Fibroblast of lung (primary cell): ENCODE measurements around the gene PRR7. TPM values are rescaled to one million over a fixed set of nuclear protein-coding genes. Genes with fewer than 3 reads are reported as not detected.

Source experiments
- DNase-seq, 2 donors: peaks; one replicate each; pipeline versions ENCODE4 v3.0.0 to v3.0.0-alpha.2; 2010; ENCODE audit warnings: low read depth in 2 of 2
- H2AFZ ChIP-seq: 2 replicates; pipeline ENCODE4 v1.5.1; 2012; ENCODE audit warnings: low read length, control low read depth, inconsistent platforms
- H3K27ac ChIP-seq: 2 replicates; pipeline ENCODE4 v1.5.1; 2011; ENCODE audit warnings: low read length, control low read depth; ENCODE audit not compliant: insufficient read depth
- H3K27me3 ChIP-seq: 2 replicates; pipeline ENCODE4 v1.5.1; 2011; ENCODE audit warnings: mild to moderate bottlenecking, low read length; ENCODE audit not compliant: control insufficient read depth, insufficient read depth
- H3K36me3 ChIP-seq: 2 replicates; pipeline ENCODE4 v1.5.1; 2011; ENCODE audit warnings: low read length; ENCODE audit not compliant: control insufficient read depth, insufficient read depth
- H3K4me1 ChIP-seq: 2 replicates; pipeline ENCODE4 v1.5.1; 2011; ENCODE audit warnings: low read length; ENCODE audit not compliant: control insufficient read depth, insufficient read depth; ENCODE audit errors: extremely low read depth
- H3K4me2 ChIP-seq: 2 replicates; pipeline ENCODE4 v1.5.1; 2011; ENCODE audit warnings: low read length, control low read depth; ENCODE audit not compliant: insufficient read depth; ENCODE audit errors: extremely low read depth
- H3K4me3 ChIP-seq, 4 experiments: fragments of 200-600 bp in 1 of 4; sonication (generic) in 1 of 4; replicated peaks in 1 of 4; 2 replicates each; pipeline ENCODE4 v1.5.1; 2011 to 2016; ENCODE audit warnings: low read length in 4 of 4, low read depth in 3 of 4, mild to moderate bottlenecking in 3 of 4, control low read depth in 2 of 4, inconsistent platforms in 1 of 4, mixed read lengths in 1 of 4; ENCODE audit not compliant: insufficient read depth in 1 of 4; ENCODE audit errors: control extremely low read depth in 1 of 4
- H3K79me2 ChIP-seq: 2 replicates; pipeline ENCODE4 v1.5.1; 2012; ENCODE audit warnings: mild to moderate bottlenecking, low read length, inconsistent platforms; ENCODE audit not compliant: control insufficient read depth, insufficient read depth
- H3K9ac ChIP-seq: 2 replicates; pipeline ENCODE4 v1.5.1; 2011; ENCODE audit warnings: mild to moderate bottlenecking, low read length, control low read depth; ENCODE audit not compliant: insufficient read depth
- H3K9me3 ChIP-seq: 2 replicates; pipeline ENCODE4 v1.5.1; 2012; ENCODE audit warnings: low read depth, low read length; ENCODE audit not compliant: control insufficient read depth, insufficient read depth
- H4K20me1 ChIP-seq: 2 replicates; pipeline ENCODE4 v1.5.1; 2011; ENCODE audit warnings: low read length; ENCODE audit not compliant: control insufficient read depth, insufficient read depth; ENCODE audit errors: extremely low read depth
- EZH2 ChIP-seq: IDR thresholded peaks from 2 replicates; pipeline ENCODE4 v1.5.1; 2012; ENCODE audit warnings: low read length, control low read depth, mild to moderate bottlenecking; ENCODE audit errors: missing control alignments
- polyA plus RNA-seq, 2 donors: library from polyadenylated mRNA; depleted of rRNA in 1 of 2; stranded (reverse) in 1 of 2; unstranded in 1 of 2; fragments of >200 nt; gene quantifications; 2 replicates each; pipeline ENCODE4 v1.2.1, GENCODE V29; 2011 to 2012; ENCODE audit warnings: missing spikeins in 1 of 2
- total RNA-seq: library from RNA; depleted of rRNA; stranded (reverse); fragments of >200 nt; gene quantifications from 2 replicates; pipeline ENCODE4 v1.2.1, GENCODE V29; 2014
- TF ChIP-seq, protein P1 (sequence below), 2 donors: IDR thresholded peaks in 1 of 2; conservative IDR thresholded peaks in 1 of 2; 1 replicate in 1 of 2; 2 replicates in 1 of 2; pipeline ENCODE4 v1.5.1; 2011 to 2012; ENCODE audit warnings: low read length in 2 of 2, control low read depth in 1 of 2, inconsistent platforms in 1 of 2, low read depth in 1 of 2, mild to moderate bottlenecking in 1 of 2

Gene PRR7
- total and polyA plus RNA-seq, 2 donors (not counting 1 experiment from before 2014, with no cell fraction given): 1.6 to 2.3 TPM

DNA sequence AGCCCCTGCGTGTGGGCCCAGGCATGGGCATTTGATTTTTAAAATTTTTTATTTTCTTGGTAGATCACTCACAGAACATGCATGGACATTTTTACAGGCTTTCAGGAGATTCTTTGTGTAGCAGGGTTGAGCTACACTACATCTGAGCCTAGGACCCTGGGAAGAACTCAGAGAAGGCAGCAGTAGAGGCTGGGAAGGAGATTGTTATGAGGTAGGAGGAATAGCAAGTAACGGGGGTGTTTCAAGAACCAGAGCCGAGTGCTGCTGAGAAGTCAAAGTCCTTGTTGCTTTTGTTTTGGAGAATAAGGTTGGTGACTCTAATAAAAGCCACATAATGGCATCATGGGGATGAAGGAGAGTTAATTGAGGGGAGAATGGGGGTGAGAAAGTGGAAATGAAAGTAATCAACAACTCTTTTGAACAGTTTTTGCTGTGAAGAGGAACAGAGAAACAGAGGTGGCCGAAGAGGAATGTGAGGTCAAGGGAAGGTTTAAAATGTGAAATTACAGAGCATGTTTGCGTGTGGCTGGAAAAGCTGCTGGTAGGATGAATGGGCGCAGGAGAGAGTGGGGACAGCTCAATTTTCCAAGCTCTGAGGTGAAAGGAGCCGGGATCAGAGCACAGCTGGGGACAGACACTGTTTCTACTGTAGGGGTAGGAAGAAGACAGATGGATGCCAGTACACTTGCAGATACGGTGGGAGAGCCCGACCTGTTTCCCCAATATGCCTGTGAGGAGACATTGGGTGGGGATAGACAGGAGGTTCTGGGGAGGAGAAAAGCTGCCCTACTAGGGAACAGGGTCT, 55.5 kb downstream of the PRR7 start:
- Histone ChIP-seq H3K27me3 (no peaks in the 10 kb centered on the region), H3K27ac (no peak overlapping the region), H3K36me3 (no peaks in the 10 kb centered on the region), H3K4me3 (no peak overlapping the region), H3K9ac (no peak overlapping the region), H4K20me1 (no peaks in the 10 kb centered on the region), H3K4me1 (peaks cover 17% of the 10 kb centered on the region), H2AFZ (no peak overlapping the region), H3K9me3 (no peaks in the 10 kb centered on the region), H3K4me2 (no peak overlapping the region), H3K79me2 (peaks cover under 1% of the 10 kb centered on the region)
- DNase-seq: no peak
- TF ChIP-seq, protein P1, sequence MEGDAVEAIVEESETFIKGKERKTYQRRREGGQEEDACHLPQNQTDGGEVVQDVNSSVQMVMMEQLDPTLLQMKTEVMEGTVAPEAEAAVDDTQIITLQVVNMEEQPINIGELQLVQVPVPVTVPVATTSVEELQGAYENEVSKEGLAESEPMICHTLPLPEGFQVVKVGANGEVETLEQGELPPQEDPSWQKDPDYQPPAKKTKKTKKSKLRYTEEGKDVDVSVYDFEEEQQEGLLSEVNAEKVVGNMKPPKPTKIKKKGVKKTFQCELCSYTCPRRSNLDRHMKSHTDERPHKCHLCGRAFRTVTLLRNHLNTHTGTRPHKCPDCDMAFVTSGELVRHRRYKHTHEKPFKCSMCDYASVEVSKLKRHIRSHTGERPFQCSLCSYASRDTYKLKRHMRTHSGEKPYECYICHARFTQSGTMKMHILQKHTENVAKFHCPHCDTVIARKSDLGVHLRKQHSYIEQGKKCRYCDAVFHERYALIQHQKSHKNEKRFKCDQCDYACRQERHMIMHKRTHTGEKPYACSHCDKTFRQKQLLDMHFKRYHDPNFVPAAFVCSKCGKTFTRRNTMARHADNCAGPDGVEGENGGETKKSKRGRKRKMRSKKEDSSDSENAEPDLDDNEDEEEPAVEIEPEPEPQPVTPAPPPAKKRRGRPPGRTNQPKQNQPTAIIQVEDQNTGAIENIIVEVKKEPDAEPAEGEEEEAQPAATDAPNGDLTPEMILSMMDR (conservative IDR thresholded peaks at IDR 0.05 in 1 of 2, IDR thresholded peaks at IDR 0.05 in 1 of 2; ENCODE audit: low read depth in 1 of 2, low read length in 2 of 2): no peak
- no peak for TF ChIP-seq EZH2

DNA sequence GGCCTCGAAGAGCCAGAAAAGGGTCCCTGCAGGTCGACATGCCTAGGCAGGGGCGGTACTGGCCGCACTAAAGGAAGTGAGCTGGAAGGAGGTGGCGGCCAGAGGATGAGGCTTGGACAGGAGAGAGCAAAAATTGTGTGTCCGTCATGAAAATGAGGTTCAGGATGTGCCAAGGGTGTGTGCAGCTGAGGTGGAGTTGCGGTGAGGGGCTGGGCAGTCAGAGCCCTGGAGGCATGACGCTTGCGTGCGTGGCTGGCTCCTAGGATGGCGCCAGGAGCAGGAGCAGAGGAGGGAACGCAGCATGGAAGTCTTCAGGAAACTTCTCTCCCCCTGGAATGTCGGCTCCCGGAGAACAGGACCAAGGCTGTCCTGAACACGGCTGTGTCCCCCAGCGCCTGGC, 56.3 kb downstream of the PRR7 start:
- Histone ChIP-seq H3K9me3 (no peaks in the 10 kb centered on the region), H3K4me1 (peaks cover 17% of the 10 kb centered on the region), H3K27ac (no peak overlapping the region), H3K4me3 (no peak overlapping the region), H3K27me3 (no peaks in the 10 kb centered on the region), H4K20me1 (no peaks in the 10 kb centered on the region), H2AFZ (no peak overlapping the region), H3K4me2 (no peak overlapping the region), H3K79me2 (no peaks in the 10 kb centered on the region), H3K9ac (no peak overlapping the region), H3K36me3 (no peaks in the 10 kb centered on the region)
- no peak for DNase-seq
- no peak for TF ChIP-seq EZH2
- TF ChIP-seq, protein P1 (conservative IDR thresholded peaks at IDR 0.05 in 1 of 2, IDR thresholded peaks at IDR 0.05 in 1 of 2; ENCODE audit: low read depth in 1 of 2, low read length in 2 of 2): no peak

DNA sequence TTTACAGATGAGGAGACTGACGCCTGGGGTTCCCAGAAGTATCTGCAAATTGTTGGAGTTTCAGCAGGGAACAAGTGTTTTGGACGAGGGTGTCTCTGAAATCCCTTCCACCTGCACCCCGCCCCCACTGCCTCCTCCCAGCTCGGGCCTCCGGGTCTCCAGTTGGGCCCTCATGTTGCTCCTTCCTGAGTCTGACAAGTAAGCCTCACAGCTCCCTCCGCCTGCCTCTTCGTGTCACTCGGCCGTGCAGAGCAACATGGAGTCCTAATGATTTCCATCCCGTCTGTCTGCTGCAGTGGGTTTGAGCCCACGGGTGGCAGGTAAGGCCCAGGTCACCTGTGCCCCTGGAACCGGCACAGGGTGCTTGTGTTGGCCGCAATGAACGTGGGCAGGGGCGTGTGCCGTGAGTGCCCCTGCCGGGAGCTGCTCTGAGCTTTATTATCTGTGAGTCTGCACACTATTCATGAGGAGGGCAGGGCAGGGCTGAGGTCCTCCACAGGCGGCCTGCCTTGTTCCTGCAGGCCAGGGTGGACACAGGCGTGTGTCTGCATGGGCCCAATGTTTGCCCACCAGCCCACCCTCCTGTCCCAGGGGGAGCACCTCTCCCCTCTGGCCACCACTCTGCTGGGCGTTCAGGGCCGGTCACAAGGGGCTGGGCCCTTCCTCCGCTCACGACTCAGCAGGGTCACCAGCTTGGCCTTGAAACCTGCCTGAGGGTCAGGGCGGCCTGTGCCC, 56.9 kb downstream of the PRR7 start:
- Histone ChIP-seq H3K4me1 (peaks cover 12% of the 10 kb centered on the region), H4K20me1 (no peaks in the 10 kb centered on the region), H3K4me3 (no peak overlapping the region), H3K36me3 (peaks cover 5% of the 10 kb centered on the region), H3K79me2 (no peaks in the 10 kb centered on the region), H3K27me3 (no peaks in the 10 kb centered on the region), H2AFZ (no peak overlapping the region), H3K4me2 (no peak overlapping the region), H3K27ac (no peak overlapping the region), H3K9me3 (no peaks in the 10 kb centered on the region), H3K9ac (no peak overlapping the region)
- DNase-seq: no peak
- TF ChIP-seq EZH2: no peak
- TF ChIP-seq, protein P1 (conservative IDR thresholded peaks at IDR 0.05 in 1 of 2, IDR thresholded peaks at IDR 0.05 in 1 of 2; ENCODE audit: low read depth in 1 of 2, low read length in 2 of 2): no peak
